Activated B cell treated with CpG ODN at 0.5 μM for 24 hours (primary cell): ENCODE measurements around the gene DDX5. TPM values are rescaled to one million over a fixed set of nuclear protein-coding genes. Genes with fewer than 3 reads are reported as not detected.

ENCODE experiments used
- ATAC-seq: fragments of 200-7000 bp; cut with Tn5 transposase; one replicate; pipeline ENCODE4 v1.10.0; 2021; ENCODE audit warnings: low read depth, mild to moderate bottlenecking, moderate library complexity
- CTCF ChIA-PET: fragments of 350-600 bp; sonication (Branson Sonifier 250); formaldehyde crosslinking; loops from one replicate; lab custom pipeline; 2021; ENCODE audit warnings: antibody characterized with exemption; lab: Charles Lee
- POLR2A ChIA-PET: fragments of 350-600 bp; sonication (Branson Sonifier 250); formaldehyde crosslinking; loops from one replicate; lab custom pipeline; 2021; ENCODE audit warnings: antibody characterized with exemption; lab: Charles Lee
- DNase-seq: peaks from one replicate; pipeline ENCODE4 v3.0.0; 2022
- H3K27ac Mint-ChIP-seq: one replicate; pipeline ENCODE4 v1.8.0; 2020; ENCODE audit warnings: mixed read lengths
- H3K27me3 Mint-ChIP-seq: one replicate; pipeline ENCODE4 v1.8.0; 2021; ENCODE audit warnings: mixed read lengths
- H3K36me3 Mint-ChIP-seq: one replicate; pipeline ENCODE4 v1.8.0; 2021; ENCODE audit warnings: low read depth, mixed read lengths
- H3K4me1 Mint-ChIP-seq: one replicate; pipeline ENCODE4 v1.8.0; 2021; ENCODE audit warnings: mixed read lengths
- H3K4me3 Mint-ChIP-seq: one replicate; pipeline ENCODE4 v1.8.0; 2020; ENCODE audit warnings: mild to moderate bottlenecking, mixed read lengths
- H3K9me3 Mint-ChIP-seq: one replicate; pipeline ENCODE4 v1.8.0; 2020; ENCODE audit warnings: mixed read lengths
- CTCF ChIP-seq: fragments of 200-600 bp; IDR thresholded peaks from one replicate; pipeline ENCODE4 v1.8.0; 2022; ENCODE audit warnings: antibody characterized with exemption, mild to moderate bottlenecking
- intact Hi-C: fragments of 100-400 bp; cut with micrococcal nuclease; formaldehyde crosslinking; loops from one replicate; pipeline ENCODE4 v1.15.1; 2024
- total RNA-seq: library from RNA; stranded (reverse); gene quantifications from 2 replicates; pipeline ENCODE4 v1.2.3, GENCODE V29; 2022

The DDX5 gene
- total RNA-seq, 1 donor from 2014 or later, result 1,208 TPM

GRCh38 chr17:64506576-64507412, 705 bp upstream of the DDX5 start, which contains the start of gene CEP95:
Gene CEP95 (plus strand): TSS chr17:64506977. CDS start chr17:64507098, 121 bp downstream.
- ATAC-seq (peak; percentile 53), DNase-seq (peak; percentile 91)
- intact Hi-C loops, result loop anchor here (1.0 to 5.0 kb wide), 15 partner anchors 9 to 954 kb away; partner anchors contain the start of genes DCAF7, ERN1, FTSJ3 and GNA13
- peak within 1 kb of the TSS; percentile 100 for H3K27ac Mint-ChIP-seq
- TF ChIP-seq CTCF, result no peak
- peaks cover 85% of the 10 kb centered on the region for H3K36me3 Mint-ChIP-seq
- H3K4me3 Mint-ChIP-seq, result peak within 1 kb of the TSS; percentile 100
- H3K9me3 Mint-ChIP-seq, result no peaks in the 10 kb centered on the region
- H3K27me3 Mint-ChIP-seq, result no peaks in the 10 kb centered on the region
- ChIA-PET POLR2A (interaction anchor here (0.5 to 4.2 kb wide), 57 partner anchors 9 to 1786 kb away, joined by 3 to 295 read pairs (median 5); partner anchors contain the start of genes CCDC47, DDX42, ERN1 and GNA13), CTCF (interaction anchor here (1.0 to 3.6 kb wide), 6 partner anchors 14 to 188 kb away, joined by 3 to 55 read pairs (median 3); partner anchors contain the start of gene SMURF2)
- peaks cover 50% of the 10 kb centered on the region for H3K4me1 Mint-ChIP-seq

GRCh38 chr17:64505340-64506200, 519 bp downstream of the DDX5 start:
- H3K27me3 Mint-ChIP-seq, result no peaks in the 10 kb centered on the region
- DNase-seq, result peak; percentile 76
- no peak for TF ChIP-seq CTCF
- peaks cover 85% of the 10 kb centered on the region for H3K36me3 Mint-ChIP-seq
- POLR2A ChIA-PET, result interaction anchor here (0.5 to 4.2 kb wide), 54 partner anchors 8 to 884 kb away, joined by 3 to 295 read pairs (median 5); partner anchors contain the start of genes CCDC47, DDX42, ERN1 and GNA13
- peak overlapping the region; percentile 100 for H3K4me3 Mint-ChIP-seq
- H3K27ac Mint-ChIP-seq, result peak overlapping the region; percentile 100
- H3K4me1 Mint-ChIP-seq, result peaks cover 62% of the 10 kb centered on the region
- CTCF ChIA-PET, result interaction anchor here (1.0 to 3.6 kb wide), 4 partner anchors 8 to 156 kb away, joined by 3 to 55 read pairs (median 6); partner anchors contain the start of genes MILR1, POLG2 and SMURF2
- peak; percentile 35 for ATAC-seq
- intact Hi-C loops, result loop anchor here (1.0 to 5.0 kb wide), 13 partner anchors 8 to 953 kb away; partner anchors contain the start of genes DCAF7, ERN1, FTSJ3 and GNA13
- no peaks in the 10 kb centered on the region for H3K9me3 Mint-ChIP-seq

- no peak for TF ChIP-seq CTCF
- no peak for DNase-seq
- no peak for ATAC-seq
- H3K4me1 Mint-ChIP-seq, result peaks cover 68% of the 10 kb centered on the region
- intact Hi-C loops, result loop anchor here (5.0 kb wide), 4 partner anchors 482 to 953 kb away; partner anchors contain the start of genes DCAF7 and GNA13
- peaks cover 86% of the 10 kb centered on the region for H3K36me3 Mint-ChIP-seq
- ChIA-PET CTCF (interaction anchor here (0.9 to 3.6 kb wide), 4 partner anchors 8 to 85 kb away, joined by 3 to 55 read pairs (median 6); partner anchors contain the start of genes MILR1 and POLG2), POLR2A (interaction anchor here (0.5 to 4.2 kb wide), 30 partner anchors 9 to 762 kb away, joined by 3 to 295 read pairs (median 6); partner anchors contain the start of genes CCDC47, DDX42, ERN1 and ICAM2)
- H3K27ac Mint-ChIP-seq, result peak overlapping the region; percentile 100
- H3K9me3 Mint-ChIP-seq, result no peaks in the 10 kb centered on the region
- H3K27me3 Mint-ChIP-seq, result no peaks in the 10 kb centered on the region
- peak overlapping the region; percentile 100 for H3K4me3 Mint-ChIP-seq
Observed at GRCh38 chr17:64504769-64505339, 1.2 kb downstream of the DDX5 start.

- ChIA-PET CTCF (interaction anchor here (0.9 to 1.5 kb wide), 3 partner anchors 13 to 84 kb away, joined by 3 to 11 read pairs (median 4); no protein-coding TSS in a partner anchor), POLR2A (interaction anchor here (1.0 to 4.2 kb wide), 6 partner anchors 8 to 374 kb away, joined by 3 to 295 read pairs (median 18); partner anchors contain the start of genes ERN1 and POLG2)
- no peak for TF ChIP-seq CTCF
- Mint-ChIP-seq H3K4me1 (peaks cover 69% of the 10 kb centered on the region), H3K9me3 (no peaks in the 10 kb centered on the region), H3K27ac (peak overlapping the region; percentile 100), H3K36me3 (peaks cover 92% of the 10 kb centered on the region), H3K4me3 (peak overlapping the region; percentile 100), H3K27me3 (no peaks in the 10 kb centered on the region)
- ATAC-seq (no peak), DNase-seq (no peak)
- intact Hi-C loops, result no loop called here
Observed at GRCh38 chr17:64503821-64504768, 2.0 kb downstream of the DDX5 start.
